Breast epithelium (tissue), 3 donors: ENCODE measurements around the gene SYCE3.

ENCODE experiments used
- CTCF ChIP-seq, 3 donors: fragments of 450-650 bp; IDR thresholded peaks; one replicate each; pipeline ENCODE4 v1.5.1; 2016 to 2017; ENCODE audit warnings: antibody characterized with exemption in 3 of 3, mild to moderate bottlenecking in 3 of 3, moderate library complexity in 3 of 3
- POLR2A ChIP-seq: fragments of 450-650 bp; IDR thresholded peaks from one replicate; pipeline ENCODE4 v1.6.1; 2016; ENCODE audit warnings: antibody characterized with exemption, mild to moderate bottlenecking, moderate library complexity
- POLR2AphosphoS5 ChIP-seq, 3 donors: sonication (generic); formaldehyde crosslinking; IDR thresholded peaks; one replicate each; pipeline ENCODE4 v1.6.1; 2017; ENCODE audit warnings: antibody characterized with exemption in 3 of 3

- TF ChIP-seq CTCF (IDR thresholded peaks at IDR 0.05) (no peak), POLR2AphosphoS5 (IDR thresholded peaks at IDR 0.05) (peak in 1 of 3 donors; percentile 10), POLR2A (no peak)
Measured at GRCh38 chr22:50542416-50542927, 20.2 kb downstream of the SYCE3 start.
